PC-9 (cell line): ENCODE measurements around the gene RIPOR2. TPM values are rescaled to one million over a fixed set of nuclear protein-coding genes. Genes with fewer than 3 reads are reported as not detected.

Experiments used
- BruUV-seq: library from RNA; stranded (reverse); fragments of 400-500 nt; replicated peaks from 2 replicates; lab custom pipeline; 2021; lab: Mats Ljungman, UMichigan
- CTCF ChIA-PET: fragments of 300-600 bp; sonication (Branson Sonifier 250); formaldehyde crosslinking; loops from one replicate; lab custom pipeline; 2022; ENCODE audit warnings: antibody characterized with exemption; lab: Charles Lee
- POLR2A ChIA-PET: fragments of 300-600 bp; sonication (Branson Sonifier 250); formaldehyde crosslinking; loops from one replicate; lab custom pipeline; 2022; ENCODE audit warnings: antibody characterized with exemption; ENCODE audit not compliant: unreplicated experiment; lab: Charles Lee
- DNase-seq, 2 experiments: peaks; one replicate each; pipeline versions ENCODE4 v3.0.0 to v3.0.0-alpha.2; 2015 to 2022; ENCODE audit warnings: mixed read lengths in 1 of 2
- H2AFZ ChIP-seq: fragments of 200-600 bp; sonication (generic); 2 replicates; pipeline ENCODE4 v1.8.1; 2017; ENCODE audit warnings: antibody characterized with exemption
- H3F3A ChIP-seq: fragments of 200-600 bp; sonication (generic); 2 replicates; pipeline ENCODE4 v1.8.1; 2017; ENCODE audit warnings: antibody characterized with exemption, mild to moderate bottlenecking, low read depth; ENCODE audit not compliant: insufficient read depth
- H3K27ac ChIP-seq: fragments of 200-600 bp; sonication (generic); 2 replicates; pipeline ENCODE4 v1.6.1; 2016; ENCODE audit warnings: mixed run types
- H3K27me3 ChIP-seq: fragments of 200-600 bp; sonication (generic); 2 replicates; pipeline ENCODE4 v1.6.1; 2016; ENCODE audit warnings: low read depth, mixed run types; ENCODE audit not compliant: insufficient read depth
- H3K36me3 ChIP-seq: fragments of 200-600 bp; sonication (generic); 2 replicates; pipeline ENCODE4 v1.6.1; 2016; ENCODE audit warnings: low read depth, mixed run types
- H3K4me1 ChIP-seq: fragments of 200-600 bp; sonication (generic); replicated peaks from 2 replicates; pipeline ENCODE4 v1.6.1; 2016; ENCODE audit warnings: mixed run types; ENCODE audit not compliant: insufficient read depth
- H3K4me2 ChIP-seq: fragments of 200-600 bp; sonication (generic); 2 replicates; pipeline ENCODE4 v1.6.1; 2017; ENCODE audit warnings: mixed run types
- H3K4me3 ChIP-seq: fragments of 200-600 bp; sonication (generic); 2 replicates; pipeline ENCODE4 v1.6.1; 2016; ENCODE audit warnings: mixed run types
- H3K79me2 ChIP-seq: fragments of 200-600 bp; sonication (generic); 2 replicates; pipeline ENCODE4 v1.6.1; 2017; ENCODE audit warnings: low read depth, mixed run types
- H3K9me2 ChIP-seq: fragments of 200-600 bp; sonication (generic); 2 replicates; pipeline ENCODE4 v1.8.1; 2017; ENCODE audit warnings: mild to moderate bottlenecking; ENCODE audit not compliant: insufficient read depth
- H3K9me3 ChIP-seq: fragments of 200-600 bp; sonication (generic); 2 replicates; pipeline ENCODE4 v1.8.1; 2016; ENCODE audit warnings: low read depth; ENCODE audit not compliant: insufficient read depth
- H4K20me1 ChIP-seq: fragments of 200-600 bp; sonication (generic); 2 replicates; pipeline ENCODE4 v1.8.1; 2017; ENCODE audit not compliant: insufficient read depth
- EZH2 ChIP-seq: fragments of 200-600 bp; sonication (generic); IDR thresholded peaks from 2 replicates; pipeline ENCODE4 v1.8.0; 2017; ENCODE audit warnings: antibody characterized with exemption, low read depth
- intact Hi-C: fragments of 100-400 bp; cut with micrococcal nuclease; formaldehyde crosslinking; loops from one replicate; pipeline ENCODE4 v1.10.0; 2022; ENCODE audit not compliant: unreplicated experiment
- total RNA-seq: library from RNA; stranded (reverse); gene quantifications from 2 replicates; pipeline ENCODE4 v1.2.3, GENCODE V29; 2021
- TF ChIP-seq, protein P1 (sequence below): fragments of 200-600 bp; sonication (generic); conservative IDR thresholded peaks from 2 replicates; pipeline ENCODE4 v1.6.1; 2017; ENCODE audit warnings: mixed run types, antibody characterized with exemption, mild to moderate bottlenecking, moderate library complexity

The RIPOR2 gene
- total RNA-seq, 1 experiment from 2014 or later: 0.94 TPM

DNA sequence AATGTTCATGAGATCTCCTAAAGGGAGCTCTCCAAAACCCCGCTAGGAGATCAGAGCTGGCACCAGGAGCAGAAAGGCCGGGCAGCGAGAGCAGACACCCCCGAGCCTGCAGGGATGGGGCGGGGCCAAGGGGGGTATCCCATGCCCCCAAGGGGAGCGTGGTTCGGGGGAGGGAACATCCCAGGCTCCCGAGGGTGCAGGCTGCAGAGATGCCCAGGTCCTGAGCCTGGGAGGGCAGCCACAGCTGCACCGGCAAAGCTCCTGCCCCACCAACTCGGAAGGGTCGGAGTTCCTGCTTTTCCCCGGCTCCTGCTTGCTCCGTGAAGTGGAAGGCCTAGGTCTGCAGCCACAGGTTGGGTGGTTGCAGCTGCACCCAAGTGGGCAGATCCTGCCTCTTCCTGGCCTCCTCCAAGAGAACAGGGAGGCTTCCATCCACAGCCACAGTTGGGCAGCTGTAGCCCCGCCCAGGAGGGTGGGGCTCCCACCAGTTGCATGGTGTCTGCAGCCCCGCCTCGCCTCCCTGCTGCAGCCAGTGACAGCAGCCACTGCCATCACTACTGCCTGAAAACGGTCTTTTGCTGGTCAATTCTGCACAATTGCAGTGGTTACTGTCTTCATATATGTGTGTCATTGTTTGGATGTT, 174.4 kb downstream of the RIPOR2 start:
- Histone ChIP-seq H3K4me1 (no peaks in the 10 kb centered on the region), H3K9me3 (no peaks in the 10 kb centered on the region), H4K20me1 (no peaks in the 10 kb centered on the region), H3K36me3 (no peaks in the 10 kb centered on the region), H3K4me3 (no peak overlapping the region), H3K27ac (no peak overlapping the region), H3K79me2 (no peaks in the 10 kb centered on the region), H3K27me3 (no peaks in the 10 kb centered on the region), H3K9me2 (no peaks in the 10 kb centered on the region), H3F3A (no peaks in the 10 kb centered on the region), H3K4me2 (no peak overlapping the region), H2AFZ (no peak overlapping the region)
- DNase-seq: no peak
- no TSS peak for BruUV-seq
- CTCF ChIA-PET: no interaction called here
- intact Hi-C loops: no loop called here
- POLR2A ChIA-PET: interaction anchor here (0.6 kb wide), 1 partner anchor 34 kb away, joined by 3 read pairs; no protein-coding TSS in a partner anchor
- TF ChIP-seq, protein P1, sequence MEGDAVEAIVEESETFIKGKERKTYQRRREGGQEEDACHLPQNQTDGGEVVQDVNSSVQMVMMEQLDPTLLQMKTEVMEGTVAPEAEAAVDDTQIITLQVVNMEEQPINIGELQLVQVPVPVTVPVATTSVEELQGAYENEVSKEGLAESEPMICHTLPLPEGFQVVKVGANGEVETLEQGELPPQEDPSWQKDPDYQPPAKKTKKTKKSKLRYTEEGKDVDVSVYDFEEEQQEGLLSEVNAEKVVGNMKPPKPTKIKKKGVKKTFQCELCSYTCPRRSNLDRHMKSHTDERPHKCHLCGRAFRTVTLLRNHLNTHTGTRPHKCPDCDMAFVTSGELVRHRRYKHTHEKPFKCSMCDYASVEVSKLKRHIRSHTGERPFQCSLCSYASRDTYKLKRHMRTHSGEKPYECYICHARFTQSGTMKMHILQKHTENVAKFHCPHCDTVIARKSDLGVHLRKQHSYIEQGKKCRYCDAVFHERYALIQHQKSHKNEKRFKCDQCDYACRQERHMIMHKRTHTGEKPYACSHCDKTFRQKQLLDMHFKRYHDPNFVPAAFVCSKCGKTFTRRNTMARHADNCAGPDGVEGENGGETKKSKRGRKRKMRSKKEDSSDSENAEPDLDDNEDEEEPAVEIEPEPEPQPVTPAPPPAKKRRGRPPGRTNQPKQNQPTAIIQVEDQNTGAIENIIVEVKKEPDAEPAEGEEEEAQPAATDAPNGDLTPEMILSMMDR: no peak
- no peak for TF ChIP-seq EZH2

DNA sequence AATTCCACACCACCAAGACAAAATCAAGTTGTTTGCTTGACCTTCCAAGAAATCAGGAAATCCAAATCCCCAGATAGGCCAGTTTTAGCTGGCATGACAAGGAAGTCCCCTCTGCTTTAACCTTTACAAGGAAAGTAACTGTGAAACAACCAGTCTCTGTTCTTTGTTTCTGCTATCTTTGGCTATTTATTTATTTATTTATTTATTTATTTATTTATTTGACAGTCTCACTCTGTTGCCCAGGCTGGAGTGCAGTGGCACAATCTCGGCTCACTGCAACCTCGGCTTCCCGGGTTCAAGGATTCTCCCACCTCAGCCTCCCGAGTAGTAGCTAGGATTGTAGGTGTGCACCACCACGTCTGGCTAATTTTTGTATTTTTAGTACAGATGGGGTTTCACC, 175.6 kb downstream of the RIPOR2 start:
- Histone ChIP-seq H3K4me2 (no peak overlapping the region), H3K27me3 (no peaks in the 10 kb centered on the region), H3K4me1 (0 out of 2 replicates have a peak, but pooled peaks cover 4% of the 10 kb centered on the region), H3K79me2 (no peaks in the 10 kb centered on the region), H4K20me1 (no peaks in the 10 kb centered on the region), H3F3A (no peaks in the 10 kb centered on the region), H3K36me3 (no peaks in the 10 kb centered on the region), H3K9me2 (no peaks in the 10 kb centered on the region), H3K9me3 (no peaks in the 10 kb centered on the region), H3K4me3 (no peak overlapping the region), H2AFZ (no peak overlapping the region), H3K27ac (no peak overlapping the region)
- TF ChIP-seq, protein P1: no peak
- no peak for TF ChIP-seq EZH2
- ChIA-PET CTCF (no interaction called here), POLR2A (interaction anchor here (0.6 kb wide), 1 partner anchor 931 kb away, joined by 6 read pairs; no protein-coding TSS in a partner anchor)
- no TSS peak for BruUV-seq
- intact Hi-C loops: no loop called here
- no peak for DNase-seq

DNA sequence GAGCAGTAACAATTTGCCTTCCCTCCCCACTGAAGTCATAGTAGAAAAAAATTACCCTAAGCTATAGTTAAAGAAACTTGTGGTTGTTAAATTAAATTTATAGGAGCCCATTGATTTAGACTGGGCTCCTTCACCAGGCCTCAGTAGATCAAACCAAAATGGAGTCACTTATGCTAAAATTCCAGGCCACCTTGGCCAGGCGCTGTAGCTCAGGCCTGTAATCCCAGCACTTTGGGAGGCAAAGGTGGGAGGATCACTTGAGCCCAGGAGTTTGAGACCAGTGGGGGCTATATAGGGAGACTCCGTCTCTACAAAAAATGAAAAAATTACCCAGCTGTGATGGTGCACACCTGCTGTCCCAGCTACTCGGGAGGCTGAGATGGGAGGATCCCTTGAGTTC, 176.0 kb downstream of the RIPOR2 start:
- Histone ChIP-seq H3K4me2 (no peak overlapping the region), H3K4me1 (0 out of 2 replicates have a peak, but pooled peaks cover 5% of the 10 kb centered on the region), H3K9me2 (no peaks in the 10 kb centered on the region), H3F3A (no peaks in the 10 kb centered on the region), H3K27me3 (no peaks in the 10 kb centered on the region), H3K36me3 (no peaks in the 10 kb centered on the region), H3K27ac (no peak overlapping the region), H2AFZ (no peak overlapping the region), H3K9me3 (0 out of 2 replicates have a peak, but pooled peaks cover 3% of the 10 kb centered on the region), H3K79me2 (no peaks in the 10 kb centered on the region), H4K20me1 (no peaks in the 10 kb centered on the region), H3K4me3 (no peak overlapping the region)
- intact Hi-C loops: no loop called here
- no peak for DNase-seq
- ChIA-PET POLR2A (interaction anchor here (0.6 kb wide), 1 partner anchor 931 kb away, joined by 6 read pairs; no protein-coding TSS in a partner anchor), CTCF (interaction anchor here (0.7 kb wide), 1 partner anchor 235 kb away, joined by 5 read pairs; no protein-coding TSS in a partner anchor)
- TF ChIP-seq, protein P1: no peak
- no peak for TF ChIP-seq EZH2
- no TSS peak for BruUV-seq
